AG09309 (cell line): ENCODE results near the gene NDST1.

Source experiments
- DNase-seq: peaks from one replicate; pipeline ENCODE4 v3.0.0-alpha.2; 2010; ENCODE audit warnings: low read depth
- H3K4me3 ChIP-seq: 2 replicates; pipeline ENCODE4 v1.5.1; 2011; ENCODE audit warnings: mild to moderate bottlenecking, low read depth, low read length, moderate library complexity; ENCODE audit not compliant: control insufficient read depth
- TF ChIP-seq, protein P1 (sequence below): IDR thresholded peaks from 2 replicates; pipeline ENCODE4 v1.5.1; 2011; ENCODE audit warnings: mild to moderate bottlenecking, low read depth, low read length, inconsistent platforms; ENCODE audit not compliant: insufficient read depth, control insufficient read depth; ENCODE audit errors: missing control alignments

The NDST1 gene

DNA sequence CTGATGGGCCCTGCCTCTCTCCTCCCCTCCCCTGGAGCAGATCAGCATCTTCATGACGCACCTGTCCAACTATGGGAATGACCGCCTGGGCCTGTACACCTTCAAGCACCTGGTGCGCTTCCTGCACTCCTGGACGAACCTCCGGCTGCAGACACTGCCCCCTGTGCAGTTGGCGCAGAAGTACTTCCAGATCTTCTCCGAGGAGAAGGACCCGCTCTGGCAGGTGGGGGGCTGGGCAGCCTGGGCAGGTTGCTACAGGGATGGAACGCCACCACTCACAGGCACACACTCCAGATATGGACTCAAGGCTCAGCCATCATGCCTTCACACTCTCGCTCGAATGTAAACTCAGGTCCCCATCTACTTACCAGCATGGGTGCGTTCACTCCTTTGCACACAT, 32.1 kb downstream of the NDST1 start:
- H3K4me3 ChIP-seq, result no peak overlapping the region
- TF ChIP-seq, protein P1, sequence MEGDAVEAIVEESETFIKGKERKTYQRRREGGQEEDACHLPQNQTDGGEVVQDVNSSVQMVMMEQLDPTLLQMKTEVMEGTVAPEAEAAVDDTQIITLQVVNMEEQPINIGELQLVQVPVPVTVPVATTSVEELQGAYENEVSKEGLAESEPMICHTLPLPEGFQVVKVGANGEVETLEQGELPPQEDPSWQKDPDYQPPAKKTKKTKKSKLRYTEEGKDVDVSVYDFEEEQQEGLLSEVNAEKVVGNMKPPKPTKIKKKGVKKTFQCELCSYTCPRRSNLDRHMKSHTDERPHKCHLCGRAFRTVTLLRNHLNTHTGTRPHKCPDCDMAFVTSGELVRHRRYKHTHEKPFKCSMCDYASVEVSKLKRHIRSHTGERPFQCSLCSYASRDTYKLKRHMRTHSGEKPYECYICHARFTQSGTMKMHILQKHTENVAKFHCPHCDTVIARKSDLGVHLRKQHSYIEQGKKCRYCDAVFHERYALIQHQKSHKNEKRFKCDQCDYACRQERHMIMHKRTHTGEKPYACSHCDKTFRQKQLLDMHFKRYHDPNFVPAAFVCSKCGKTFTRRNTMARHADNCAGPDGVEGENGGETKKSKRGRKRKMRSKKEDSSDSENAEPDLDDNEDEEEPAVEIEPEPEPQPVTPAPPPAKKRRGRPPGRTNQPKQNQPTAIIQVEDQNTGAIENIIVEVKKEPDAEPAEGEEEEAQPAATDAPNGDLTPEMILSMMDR, result no peak
- DNase-seq, result no peak

DNA sequence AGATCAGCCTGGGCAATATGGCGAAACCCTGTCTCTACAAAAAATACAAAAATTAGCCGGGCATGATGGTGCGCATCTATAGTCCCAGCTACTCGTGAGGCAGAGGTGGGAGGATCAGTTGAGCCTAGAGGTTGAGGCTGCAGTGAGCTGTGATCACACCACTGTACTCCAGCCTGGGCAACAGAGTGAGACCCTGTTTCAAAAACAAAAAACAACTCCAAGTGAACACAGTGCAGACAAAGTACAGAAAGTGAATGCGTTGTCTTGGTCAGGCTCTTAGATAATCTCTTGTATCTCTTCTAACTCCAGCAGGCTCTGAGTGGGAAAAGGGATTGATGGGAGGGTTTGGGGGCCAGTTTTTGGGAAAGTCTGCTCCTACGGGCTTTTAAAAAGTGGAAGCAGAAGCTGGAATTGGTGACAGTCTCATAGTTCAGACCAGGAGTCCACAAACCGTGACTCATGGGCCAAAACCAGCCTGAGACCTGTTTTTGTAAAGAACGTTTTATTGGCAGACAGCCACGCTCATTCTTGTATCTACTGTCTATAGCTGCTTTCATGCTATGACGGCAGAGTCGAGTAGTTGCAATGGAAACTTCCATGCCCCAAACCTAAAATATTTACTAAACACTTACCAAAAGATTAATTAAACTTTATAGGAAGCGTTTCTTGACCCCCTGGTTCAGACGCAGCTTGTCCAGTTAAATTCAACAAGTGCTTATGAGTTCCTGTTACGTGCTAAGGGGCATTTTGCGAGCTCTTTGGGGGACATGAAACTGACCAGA, 32.9 kb downstream of the NDST1 start:
- no peak overlapping the region for H3K4me3 ChIP-seq
- peak; percentile 86 for DNase-seq
- TF ChIP-seq, protein P1, result no peak

DNA sequence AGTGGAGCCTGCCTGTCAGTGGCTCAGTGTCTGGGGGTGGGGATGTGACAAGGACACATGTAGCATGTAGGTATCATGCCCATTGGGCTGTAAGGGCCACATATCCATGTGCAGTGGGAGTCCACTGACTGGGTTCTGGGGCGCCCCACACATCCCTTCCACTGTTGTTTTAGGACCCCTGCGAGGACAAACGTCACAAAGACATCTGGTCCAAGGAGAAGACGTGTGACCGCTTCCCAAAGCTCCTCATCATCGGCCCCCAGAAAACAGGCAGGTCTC, 33.4 kb downstream of the NDST1 start:
- TF ChIP-seq, protein P1, result no peak
- no peak for DNase-seq
- no peak overlapping the region for H3K4me3 ChIP-seq

DNA sequence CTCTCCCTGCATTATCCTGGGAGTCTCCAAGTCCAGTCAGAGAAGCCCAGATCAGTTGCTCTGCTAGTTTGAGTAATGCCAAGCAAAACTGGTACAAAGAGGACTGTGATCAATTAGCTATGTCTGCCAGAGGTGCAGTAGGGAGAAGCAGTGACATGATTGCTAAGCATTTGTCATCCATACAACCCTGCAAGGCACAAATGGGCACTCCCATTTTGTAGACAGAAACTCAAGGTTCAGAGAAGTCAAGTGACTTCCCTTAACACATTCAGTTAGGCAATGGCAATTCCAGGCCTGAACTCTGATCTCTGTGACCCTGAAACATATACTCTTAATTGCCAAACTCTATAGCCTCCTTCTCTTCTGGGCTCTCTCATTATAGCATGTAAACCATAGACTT, 34.0 kb downstream of the NDST1 start:
- TF ChIP-seq, protein P1, result no peak
- H3K4me3 ChIP-seq, result no peak overlapping the region

DNA sequence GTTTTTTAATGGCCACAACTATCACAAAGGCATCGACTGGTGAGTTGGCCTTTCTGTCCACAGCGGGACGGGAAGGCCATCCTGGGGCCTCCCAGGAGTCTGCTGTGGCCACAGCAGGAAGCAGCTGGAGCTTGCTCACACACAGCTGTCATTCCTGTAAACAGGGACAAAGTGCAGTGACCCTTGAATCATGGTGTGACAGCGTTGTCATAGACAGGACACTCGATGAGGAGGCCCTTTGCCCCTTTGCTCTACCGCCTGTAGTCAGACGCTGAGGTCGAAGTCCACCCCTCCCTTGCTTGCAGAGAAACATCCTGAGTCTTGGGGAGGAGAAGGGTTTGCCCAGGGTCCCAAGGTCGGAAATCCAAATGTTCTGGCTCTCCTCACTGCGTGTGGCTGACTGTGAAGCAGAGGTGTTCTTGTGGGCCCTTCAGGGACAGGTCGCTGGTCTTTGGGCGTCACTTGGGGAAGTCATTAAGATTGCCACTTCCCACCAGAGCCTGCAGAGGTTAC, 35.1 kb downstream of the NDST1 start:
- TF ChIP-seq, protein P1, result no peak
- no peak overlapping the region for H3K4me3 ChIP-seq
- DNase-seq, result no peak

More for the DNA sequence above, 34.0 kb downstream of the NDST1 start:
- DNase-seq, result no peak

DNA sequence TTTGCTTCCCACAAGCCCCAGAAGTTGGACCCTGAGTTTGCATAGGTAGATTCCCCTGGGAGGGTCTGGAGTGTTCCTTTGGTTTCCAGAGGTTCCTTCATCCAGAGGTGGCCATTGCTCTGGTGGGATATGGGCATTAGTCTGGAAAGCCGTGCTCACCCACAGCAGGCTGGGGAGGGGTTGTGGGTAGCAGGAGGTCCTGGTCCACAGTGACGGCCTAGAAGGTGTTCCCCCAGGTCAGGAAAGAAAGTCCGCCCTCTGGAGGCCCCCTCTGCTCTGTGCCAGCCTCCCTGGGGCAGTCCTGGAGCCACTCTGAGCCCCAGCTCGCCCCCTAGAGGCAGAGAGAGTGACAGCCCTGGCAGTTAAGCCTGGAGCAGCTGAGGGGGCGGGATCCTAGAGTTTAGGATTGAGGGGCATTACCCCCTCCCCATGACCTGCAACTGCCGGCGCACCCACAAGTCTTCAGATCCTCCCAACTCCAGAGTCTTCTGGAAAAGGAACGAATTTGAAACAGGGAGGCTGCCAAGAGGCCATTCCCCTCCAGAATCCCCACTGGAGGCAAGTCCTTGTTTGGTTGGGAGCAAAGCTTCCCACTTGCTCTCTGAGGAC, 36.8 kb downstream of the NDST1 start:
- no peak overlapping the region for H3K4me3 ChIP-seq
- TF ChIP-seq, protein P1, result peak; percentile 83
- DNase-seq, result no peak
